Ovary (tissue), 3 donors: ENCODE data around the gene TBC1D24.

ENCODE experiments used
- CTCF ChIP-seq, 3 donors: fragments of 450-650 bp in 2 of 3; fragments of 200-600 bp in 1 of 3; IDR thresholded peaks; one replicate each; pipeline versions ENCODE4 v1.5.1 to v1.8.0; 2016 to 2022; ENCODE audit warnings: antibody characterized with exemption in 3 of 3, mild to moderate bottlenecking in 1 of 3
- EP300 ChIP-seq: sonication (generic); formaldehyde crosslinking; IDR thresholded peaks from one replicate; pipeline ENCODE4 v1.6.1; 2017; ENCODE audit warnings: antibody characterized with exemption
- donor health status: DM: no; HTN: no; CAD: no.

DNA sequence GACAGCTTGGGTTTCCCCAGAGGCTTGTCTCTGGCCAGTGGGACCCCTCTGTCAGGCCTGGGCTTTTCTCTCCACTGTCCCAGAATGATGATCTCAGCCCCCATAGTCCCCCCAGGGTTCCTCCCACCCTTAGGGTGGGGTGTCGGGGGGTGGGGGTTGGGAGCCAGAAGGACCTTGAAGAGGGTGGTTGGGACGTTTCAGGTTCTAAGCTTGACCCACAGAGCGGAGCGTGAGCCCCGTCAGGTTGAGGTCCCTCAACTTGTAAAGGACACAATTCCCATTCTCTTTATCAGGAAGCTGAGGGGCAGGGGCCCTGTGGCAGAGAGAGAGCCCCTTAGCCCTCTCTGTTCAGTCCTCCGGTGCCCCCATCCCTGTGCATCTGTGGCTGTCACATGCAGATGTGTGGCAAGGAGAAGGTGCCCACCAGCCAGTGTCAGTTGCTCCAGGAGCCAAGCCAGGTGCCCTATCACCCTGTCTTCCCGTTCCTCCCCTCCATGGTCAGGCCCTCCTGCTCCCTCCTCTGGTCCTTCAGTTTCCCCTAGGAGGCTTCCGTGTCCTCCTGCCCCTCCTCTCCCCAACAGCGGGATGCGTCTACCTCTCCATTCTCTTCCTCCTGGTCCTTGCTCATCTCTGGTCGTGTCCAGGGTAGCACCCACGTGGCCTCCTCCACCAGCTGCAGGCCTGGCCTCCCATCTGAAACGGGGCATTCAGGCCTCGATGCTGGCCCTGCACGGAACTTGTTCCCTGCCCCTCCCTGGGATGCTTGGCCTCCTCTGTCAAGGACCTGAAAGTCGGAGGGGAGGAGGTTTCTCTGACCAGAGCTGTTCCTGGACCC is 5.3 kb upstream of the TBC1D24 start:
- TF ChIP-seq CTCF (IDR thresholded peaks at IDR 0.05) (no peak), EP300 (no peak)
